ENCODE results near the gene HSFX1.

The HSFX1 gene

GRCh38 chrX:149807747-149808458 is 34.0 kb downstream of the HSFX1 start:
- DNase-seq, result no peak

GRCh38 chrX:149818652-149819051 is 44.8 kb downstream of the HSFX1 start:
- no peak for DNase-seq

GRCh38 chrX:149819371-149819770 is 45.5 kb downstream of the HSFX1 start:
- no peak for DNase-seq

DNA sequence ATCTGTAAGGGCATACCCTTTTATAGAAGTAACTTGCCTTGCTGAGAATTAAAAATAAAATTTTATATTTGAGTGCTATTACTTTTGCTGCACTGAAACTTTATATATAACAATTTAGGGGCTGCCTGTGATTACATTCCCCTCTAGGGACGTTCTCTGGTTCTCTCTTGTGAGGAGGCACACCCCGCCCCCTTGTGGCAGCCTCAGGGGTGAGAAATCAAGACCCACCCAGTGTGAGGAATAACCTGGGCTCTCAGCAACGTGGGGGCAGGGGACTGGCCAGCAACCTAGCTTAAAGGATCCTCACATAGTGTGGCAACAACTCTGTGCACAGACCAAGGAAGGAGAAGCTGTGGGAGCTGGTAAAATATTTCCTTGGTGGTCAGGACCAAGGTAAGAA is 51.6 kb downstream of the HSFX1 start:
- peak; percentile 58 for DNase-seq

Measured in CD4-positive, alpha-beta T cell treated with Interleukin-17A for 4 hours (primary cell).